ENCODE results near the gene FZR1.

GRCh38 chr19:3493651-3494050, 12.5 kb upstream of the FZR1 start:
- TF ChIP-seq POLR2AphosphoS5 (IDR thresholded peaks at IDR 0.05; ENCODE audit: borderline replicate concordance, low read depth, low read length): no peak
- no peak for TF ChIP-seq EZH2 (IDR thresholded peaks at IDR 0.05)
- no peak for TF ChIP-seq FOXP2 (optimal IDR thresholded peaks at IDR 0.05; ENCODE audit: control extremely low read depth, extremely low read length, insufficient read depth)
